NCI-H2081 (cell line): ENCODE measurements around the gene VAC14.

Experiments used
- DNase-seq, 2 experiments: peaks; one replicate each; lab custom pipeline; 2025; lab: John Stamatoyannopoulos, UW

Gene VAC14

DNA sequence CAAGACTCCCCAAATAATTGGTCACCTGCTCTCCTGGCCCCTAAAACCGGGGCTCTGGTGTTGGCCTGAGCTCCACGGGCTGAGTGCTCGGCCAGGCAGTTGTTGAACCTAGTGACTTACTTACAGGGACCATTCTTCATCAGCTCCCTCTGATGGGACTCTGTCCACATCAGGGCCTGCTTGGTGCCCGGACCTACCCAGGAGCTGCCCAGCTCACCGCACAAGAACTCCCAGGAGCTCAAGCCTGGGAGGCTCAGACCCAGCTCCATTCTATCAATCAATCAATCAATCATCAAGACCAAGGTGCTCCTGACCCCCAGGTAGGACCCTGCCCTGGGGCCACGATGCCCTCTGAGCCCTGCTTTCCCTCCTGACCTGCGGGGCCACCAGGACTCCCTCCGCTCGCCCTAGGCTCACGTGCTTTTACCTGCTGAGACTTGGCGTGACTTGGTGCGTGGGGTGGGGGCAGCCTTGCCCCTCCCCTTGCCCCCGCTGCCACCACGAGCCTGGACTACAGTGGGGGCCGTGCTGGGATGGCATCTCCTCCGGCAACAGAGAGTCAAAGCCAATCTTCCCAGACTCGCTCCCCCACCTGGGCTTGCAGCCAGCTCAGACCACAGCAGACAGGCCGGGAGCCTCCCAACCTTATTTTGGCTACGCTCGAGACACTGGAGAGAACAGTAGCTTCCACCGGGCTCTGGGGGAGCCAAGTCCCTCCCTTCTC lies 138.9 kb downstream of the VAC14 start:
- DNase-seq = no peak

DNA sequence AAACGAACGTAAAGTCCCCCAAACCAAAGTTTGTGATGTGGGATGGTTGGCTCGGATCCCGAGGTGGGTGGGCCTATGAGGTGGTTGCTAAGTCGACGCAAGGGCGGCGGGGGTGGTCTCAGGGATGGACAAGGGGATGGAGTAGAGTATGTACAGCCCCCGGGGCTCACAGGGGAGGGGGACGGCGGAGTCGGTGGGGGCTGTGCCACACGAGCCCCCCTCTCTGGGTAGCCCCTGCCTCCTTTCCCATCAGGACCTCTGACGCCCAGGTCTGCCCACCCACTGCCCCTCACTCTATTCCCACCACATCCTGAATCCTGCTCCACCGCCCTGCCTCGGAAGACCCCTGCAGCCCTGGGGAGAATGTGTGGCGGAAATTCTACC lies 139.4 kb downstream of the VAC14 start:
- no peak for DNase-seq

DNA sequence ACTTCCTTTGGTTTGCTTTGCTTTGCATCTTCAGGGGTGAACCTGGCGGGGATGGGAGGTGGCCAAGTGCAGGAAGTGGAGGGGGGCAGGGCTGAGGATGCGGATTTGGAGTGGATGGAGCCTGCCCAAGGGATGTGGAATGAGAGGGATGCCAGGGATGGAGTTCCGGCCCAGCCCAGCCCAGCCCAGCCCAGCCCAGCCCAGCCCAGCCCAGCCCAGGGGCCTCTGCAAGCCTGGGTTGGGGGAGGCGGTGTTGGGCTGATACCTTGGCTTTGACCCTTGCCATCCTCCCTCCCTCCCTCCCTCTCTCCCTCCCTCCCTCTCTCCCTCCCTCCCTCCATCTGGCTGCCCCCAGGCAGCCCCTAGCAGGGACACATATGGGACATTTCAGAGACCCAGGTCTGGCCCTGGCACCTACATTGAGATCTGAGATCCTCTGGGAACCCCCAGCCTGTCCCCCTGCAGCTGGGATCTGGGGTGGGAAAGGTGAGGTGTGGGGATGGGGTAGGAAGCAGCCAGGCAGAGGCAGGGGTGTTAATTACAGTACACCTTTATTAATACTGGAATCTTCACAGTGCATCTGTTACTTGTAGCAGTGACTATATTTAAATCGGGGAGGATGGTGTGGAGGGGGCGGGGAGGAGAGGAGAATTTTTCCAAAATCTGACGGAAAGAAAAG lies 140.1 kb downstream of the VAC14 start:
- no peak for DNase-seq

DNA sequence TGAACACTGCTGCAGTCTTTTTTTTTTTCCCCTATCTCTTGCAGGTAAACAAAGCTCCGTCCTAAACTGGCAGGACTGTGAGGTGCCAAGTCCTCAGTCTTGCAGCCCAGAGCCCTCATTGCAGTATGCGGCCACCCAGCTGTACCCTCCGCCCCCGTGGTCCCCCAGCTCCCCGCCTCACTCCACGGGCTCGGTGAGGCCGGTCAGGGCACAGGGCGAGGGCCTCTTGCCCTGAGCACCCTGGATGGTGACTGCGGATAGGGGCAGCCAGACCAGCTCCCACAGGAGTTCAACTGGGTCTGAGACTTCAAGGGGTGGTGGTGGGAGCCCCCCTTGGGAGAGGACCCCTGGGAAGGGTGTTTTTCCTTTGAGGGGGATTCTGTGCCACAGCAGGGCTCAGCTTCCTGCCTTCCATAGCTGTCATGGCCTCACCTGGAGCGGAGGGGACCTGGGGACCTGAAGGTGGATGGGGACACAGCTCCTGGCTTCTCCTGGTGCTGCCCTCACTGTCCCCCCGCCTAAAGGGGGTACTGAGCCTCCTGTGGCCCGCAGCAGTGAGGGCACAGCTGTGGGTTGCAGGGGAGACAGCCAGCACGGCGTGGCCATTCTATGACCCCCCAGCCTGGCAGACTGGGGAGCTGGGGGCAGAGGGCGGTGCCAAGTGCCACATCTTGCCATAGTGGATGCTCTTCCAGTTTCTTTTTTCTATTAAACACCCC lies 140.8 kb downstream of the VAC14 start:
- DNase-seq = no peak

DNA sequence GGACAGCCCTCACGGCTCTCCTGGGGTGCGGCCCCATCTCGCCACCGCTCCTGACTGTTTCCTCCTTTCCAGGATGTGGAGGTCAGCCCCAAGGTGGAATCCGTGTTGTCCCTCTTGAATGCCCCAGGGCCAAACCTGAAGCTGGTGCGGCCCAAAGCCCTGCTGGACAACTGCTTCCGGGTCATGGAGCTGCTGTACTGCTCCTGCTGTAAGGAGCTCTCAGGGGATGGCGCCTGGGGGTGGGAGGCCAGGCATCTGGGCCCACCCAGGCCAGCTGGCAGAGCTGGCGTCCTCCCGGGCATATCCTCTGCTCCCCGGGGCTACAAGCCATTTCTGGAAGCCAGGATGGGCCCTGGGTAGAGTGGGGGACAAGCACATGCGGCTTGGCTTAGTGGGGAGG lies 141.4 kb downstream of the VAC14 start:
- no peak for DNase-seq

DNA sequence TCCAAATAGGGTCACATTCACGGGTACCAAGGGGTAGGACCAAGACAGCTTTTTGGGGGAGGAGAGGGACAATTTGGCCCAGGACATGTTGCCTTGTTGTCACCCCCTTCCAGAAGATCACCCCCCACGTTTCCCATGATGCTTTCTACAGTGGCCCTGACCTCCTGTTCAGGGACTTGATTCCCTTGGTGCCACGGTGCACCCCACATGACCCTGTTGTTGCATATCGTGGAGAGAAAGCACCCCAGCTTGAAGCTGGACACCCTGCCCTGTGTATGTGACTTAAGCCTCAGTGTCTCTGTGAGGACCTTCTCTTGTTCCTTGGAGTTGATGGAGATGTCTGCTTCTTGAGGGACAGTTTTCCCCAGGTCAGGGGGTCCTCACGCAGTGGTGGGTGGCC lies 142.0 kb downstream of the VAC14 start:
- DNase-seq = no peak

DNA sequence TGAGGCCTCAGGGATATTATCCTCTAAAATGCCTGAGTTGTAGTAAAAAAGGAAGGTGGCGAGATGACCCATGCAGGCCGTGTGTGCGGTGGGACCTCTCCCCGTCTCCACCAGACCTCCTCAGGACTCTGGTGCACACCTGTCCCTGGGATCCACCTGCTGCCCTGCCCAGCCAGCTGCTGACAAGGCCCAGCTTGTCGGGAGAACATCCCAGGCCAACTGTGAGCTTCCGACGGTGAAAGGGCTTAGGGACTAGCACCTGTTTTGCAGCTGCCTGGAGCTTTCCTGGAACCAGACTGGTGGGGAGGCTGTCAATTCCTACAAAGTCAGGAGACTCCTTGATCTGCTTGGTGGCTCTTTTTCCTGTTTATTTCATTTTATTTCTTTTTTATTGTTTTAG lies 143.0 kb downstream of the VAC14 start:
- DNase-seq = no peak

DNA sequence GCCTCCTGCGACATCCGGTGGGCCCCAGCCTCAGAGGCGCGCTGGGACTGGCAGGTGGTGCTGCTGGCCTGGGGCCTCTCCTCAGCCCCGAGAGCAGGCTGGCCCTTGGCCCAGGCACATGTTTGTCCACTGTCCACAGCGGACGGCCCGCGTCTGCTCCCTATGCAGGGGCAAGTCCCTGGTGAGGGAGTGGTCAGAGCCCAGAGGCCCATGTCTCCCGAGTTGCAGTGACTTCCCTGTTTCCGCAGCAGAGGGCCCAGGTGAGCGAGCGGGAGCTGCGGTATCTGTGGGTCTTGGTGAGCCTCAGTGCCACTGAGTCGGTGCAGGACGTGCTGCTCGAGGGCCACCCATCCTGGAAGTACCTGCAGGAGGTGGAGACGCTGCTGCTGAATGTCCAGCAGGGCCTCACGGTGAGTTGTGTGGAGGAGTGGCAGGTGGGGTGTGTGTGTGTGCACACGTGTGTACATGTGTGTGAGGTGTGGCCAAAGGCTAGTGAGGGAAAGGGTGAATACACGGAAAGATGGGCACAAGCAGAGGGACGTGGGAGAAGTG lies 144.2 kb downstream of the VAC14 start:
- DNase-seq = no peak

DNA sequence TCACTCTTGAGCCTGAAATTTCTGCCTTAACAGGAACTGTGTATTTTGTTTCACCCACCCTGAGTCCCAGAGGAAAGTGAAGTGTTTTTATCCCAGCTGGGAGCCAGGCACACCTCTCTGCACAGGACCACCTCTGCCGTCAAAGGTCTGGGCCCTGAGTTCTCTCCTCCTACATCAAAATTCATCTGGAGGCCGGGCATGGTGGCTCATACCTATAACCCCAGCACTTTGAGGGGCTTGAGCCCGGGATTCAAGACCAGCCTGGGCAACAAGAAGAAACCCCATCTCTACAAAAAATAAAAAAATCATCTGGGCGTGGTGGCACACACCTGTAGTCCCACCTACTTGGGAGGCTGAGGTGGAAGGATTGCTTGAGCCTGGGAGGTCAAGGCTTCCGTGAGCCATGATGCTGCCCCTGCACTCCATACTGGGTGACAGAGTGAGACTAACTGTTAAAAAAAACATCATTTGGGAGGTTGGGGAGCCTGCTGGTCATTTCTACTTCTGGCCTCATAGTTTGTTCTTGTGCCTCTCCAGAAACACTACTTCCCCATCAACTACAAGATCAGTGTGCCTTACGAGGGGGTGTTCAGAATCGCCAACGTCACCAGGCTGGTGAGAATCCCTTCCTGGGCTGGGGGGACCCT lies 144.8 kb downstream of the VAC14 start:
- DNase-seq = no peak

DNA sequence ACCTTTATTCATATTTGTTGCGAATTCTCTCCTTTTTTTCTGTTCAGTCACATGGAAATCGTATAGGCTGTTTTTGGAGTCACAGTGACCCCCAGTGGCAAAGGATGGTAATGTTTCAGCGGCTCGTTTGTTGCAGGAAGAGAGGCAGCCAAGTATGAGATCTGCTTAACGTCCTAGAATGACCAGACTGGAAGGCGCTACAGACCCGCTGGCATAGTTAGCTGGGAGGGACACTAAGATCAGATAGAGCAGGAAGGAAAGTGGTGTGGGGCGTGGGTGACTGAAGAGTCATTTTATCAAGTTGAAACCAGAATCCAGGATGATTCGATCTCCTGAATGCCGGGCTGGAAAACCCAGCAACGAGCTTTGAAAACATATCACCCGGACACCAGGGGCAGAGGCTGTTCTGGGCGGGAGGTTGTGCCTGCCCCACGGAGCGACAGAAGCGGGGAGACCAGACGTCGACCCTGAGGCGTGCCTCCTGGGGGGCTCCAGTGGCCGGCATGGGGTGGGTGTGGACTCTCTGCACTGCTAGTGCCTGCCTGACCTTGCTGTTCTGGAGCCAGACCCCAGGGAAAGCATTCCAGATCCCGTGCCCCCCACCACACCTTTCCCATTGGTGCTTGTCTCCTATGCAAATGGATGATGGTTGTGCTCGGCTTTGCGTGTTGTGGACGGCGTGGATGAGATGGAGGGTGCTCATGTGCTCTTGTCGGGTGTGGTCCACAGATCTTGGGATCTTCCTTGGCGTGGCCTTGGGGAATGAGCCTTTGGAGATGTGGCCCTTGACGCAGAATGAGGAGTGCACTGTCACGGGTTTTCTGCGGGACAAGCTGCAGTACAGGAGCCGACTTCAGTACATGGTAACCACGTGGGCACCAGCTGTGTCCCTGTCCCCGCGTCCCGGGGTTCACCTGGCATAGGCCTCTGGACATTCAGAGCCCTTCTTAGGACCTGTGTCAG lies 146.9 kb downstream of the VAC14 start:
- DNase-seq = peak; percentile 60 to 76

DNA sequence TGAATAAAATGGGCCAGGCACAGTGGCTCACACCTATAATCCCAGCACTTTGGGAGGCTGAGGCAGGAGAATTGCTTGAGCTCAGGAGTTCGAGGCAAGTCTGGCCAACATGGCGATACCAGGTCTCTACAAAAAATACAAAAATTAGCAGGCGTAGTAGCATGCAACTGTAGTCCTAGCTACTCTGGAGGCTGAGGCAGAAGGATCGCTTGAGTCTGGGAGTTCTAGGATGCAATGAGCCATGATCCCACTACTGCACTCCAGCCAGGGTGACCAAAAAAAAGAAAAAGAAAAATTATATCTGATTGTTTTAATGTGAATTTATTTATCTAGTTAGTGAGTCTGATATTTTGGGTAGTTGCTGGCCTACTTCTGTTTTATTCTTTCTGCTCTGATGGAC lies 147.6 kb downstream of the VAC14 start:
- no peak for DNase-seq

DNA sequence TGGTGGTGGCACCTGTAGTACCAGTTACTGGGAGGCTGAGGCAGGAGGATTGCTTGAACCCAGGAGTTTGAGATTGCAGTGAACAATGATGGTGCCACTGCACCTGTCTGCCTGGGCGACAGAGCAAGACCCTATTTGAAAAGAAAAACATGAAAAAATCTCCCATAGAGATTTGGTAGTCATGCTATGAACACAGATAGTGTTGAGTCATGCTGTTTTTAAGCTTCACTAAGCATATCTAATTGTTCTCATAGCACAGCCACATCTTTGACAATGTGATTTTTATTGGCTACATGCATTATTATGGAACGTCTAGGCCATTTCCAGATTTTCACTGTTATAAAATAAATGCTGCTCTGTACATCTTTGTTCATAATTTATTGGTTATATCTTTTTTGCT lies 148.6 kb downstream of the VAC14 start:
- no peak for DNase-seq

DNA sequence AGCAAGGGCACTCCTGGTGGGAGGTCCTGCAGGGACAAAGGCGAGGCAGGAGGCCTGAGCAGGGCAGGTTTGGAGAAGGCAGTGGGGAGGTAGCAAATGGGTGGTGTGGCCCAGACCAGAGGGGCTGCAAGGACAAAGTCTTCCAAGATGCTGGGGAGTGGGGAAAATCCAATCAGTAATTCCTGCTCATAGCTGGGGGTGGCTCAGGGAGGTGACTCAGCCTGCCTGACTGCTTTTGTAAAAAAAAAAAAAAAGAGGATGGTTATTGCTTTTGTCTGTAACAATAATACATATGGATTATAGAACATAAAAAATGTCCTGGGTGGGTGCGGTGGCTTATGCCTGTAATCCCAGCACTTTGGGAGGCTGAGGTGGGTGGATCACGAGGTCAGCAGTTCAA lies 149.4 kb downstream of the VAC14 start:
- no peak for DNase-seq

DNA sequence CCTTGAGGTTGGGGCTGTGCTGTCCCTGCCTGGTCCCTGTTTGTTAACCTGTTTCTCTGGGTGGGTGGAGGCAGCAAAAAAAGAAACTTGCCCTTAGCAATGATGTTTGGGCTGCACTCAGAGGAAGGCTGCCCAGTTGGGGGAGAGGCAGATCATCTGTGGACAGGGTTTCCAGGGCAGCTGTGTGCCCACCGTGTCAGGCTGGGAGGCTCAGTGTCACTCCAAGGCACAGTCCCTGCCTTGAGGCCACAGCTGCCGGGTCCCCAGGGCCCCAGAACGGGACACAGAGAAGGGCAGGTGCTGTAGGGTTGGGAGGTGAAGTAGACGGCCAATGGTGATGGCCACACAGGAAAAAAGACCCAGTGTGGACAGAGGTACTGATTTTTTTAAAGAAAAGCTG lies 150.7 kb downstream of the VAC14 start:
- no peak for DNase-seq

DNA sequence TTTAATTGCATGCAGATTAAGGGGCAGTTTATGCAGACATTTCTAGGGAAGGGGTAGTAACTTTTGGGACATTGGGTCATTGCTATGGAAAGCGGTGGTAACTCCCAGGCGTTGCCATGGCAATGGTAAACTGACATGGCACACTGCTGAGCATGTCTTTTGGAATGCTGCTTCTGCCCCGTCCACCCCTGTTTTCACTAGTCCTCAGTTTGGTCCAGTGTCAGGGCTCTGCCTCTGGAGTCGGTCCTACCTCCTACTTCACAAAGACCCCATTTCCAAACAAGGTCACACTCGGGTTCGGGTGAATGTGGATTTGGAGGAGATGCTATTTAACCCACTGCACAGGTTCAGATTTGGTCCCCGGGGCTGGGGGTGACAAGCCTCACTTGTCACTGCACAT lies 151.7 kb downstream of the VAC14 start:
- DNase-seq = no peak

DNA sequence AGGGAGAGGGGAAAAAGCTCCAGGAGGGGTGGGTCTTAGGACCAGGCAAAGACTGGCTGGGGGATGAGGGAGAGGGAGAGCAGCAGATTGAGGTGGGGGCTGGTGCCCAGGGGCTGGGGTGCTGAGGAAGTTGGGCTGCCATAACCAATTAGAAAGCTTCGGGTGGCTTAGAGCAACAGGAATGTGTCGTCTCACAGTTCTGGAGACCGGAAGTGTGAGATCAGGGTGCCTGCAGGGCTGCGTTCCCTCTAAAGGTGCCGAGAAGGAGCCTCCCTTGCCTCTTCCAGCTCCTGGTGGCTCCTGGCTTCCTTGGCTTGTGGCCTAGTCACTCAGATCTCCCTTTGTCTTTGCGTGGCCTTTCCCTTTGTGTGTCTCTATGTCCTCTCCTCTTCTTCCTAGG lies 152.4 kb downstream of the VAC14 start:
- no peak for DNase-seq

DNA sequence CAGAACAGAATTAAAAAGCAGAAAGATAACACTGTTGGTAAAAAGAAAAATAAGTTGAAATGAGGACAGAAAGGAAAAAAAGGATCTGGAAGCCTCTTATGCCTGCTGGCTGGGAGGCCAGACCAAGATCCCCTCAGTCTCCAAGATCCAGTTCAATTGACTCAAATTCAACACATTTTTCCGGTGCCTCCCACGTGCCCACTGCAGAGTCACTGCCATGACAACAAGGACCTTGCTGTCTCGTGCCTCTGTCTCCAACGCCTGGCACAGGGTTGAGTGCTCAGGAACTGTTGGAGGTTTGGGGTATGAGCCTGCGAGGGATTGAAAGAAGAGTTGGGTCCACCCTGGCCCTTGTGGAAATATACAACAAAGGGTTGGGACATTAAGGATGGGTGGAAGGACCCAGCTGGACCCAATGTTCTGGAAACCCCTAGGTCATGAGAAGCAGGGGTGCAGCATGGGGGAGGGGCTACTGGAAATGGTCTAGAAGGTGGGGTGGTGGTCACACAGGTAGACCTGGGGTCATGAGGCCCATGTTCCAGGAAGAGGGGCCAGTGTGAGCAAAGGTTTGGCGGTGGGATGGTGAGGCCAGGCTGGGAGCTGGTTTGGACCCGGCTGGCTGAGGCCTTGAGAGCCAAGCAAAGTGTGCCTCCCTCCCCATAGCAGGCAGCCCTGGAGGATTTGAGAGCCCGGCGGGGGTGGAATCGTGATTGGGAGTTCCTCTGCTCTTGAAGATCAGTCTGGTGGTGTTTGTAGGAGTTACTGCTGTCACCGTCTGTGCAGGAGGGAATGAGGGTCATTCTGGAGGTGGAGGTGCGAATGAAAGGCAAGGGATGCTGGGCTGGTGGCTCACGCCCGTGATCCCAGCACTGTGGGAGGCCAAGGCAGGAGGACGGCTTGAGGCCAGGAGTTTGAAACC lies 153.3 kb downstream of the VAC14 start:
- no peak for DNase-seq

DNA sequence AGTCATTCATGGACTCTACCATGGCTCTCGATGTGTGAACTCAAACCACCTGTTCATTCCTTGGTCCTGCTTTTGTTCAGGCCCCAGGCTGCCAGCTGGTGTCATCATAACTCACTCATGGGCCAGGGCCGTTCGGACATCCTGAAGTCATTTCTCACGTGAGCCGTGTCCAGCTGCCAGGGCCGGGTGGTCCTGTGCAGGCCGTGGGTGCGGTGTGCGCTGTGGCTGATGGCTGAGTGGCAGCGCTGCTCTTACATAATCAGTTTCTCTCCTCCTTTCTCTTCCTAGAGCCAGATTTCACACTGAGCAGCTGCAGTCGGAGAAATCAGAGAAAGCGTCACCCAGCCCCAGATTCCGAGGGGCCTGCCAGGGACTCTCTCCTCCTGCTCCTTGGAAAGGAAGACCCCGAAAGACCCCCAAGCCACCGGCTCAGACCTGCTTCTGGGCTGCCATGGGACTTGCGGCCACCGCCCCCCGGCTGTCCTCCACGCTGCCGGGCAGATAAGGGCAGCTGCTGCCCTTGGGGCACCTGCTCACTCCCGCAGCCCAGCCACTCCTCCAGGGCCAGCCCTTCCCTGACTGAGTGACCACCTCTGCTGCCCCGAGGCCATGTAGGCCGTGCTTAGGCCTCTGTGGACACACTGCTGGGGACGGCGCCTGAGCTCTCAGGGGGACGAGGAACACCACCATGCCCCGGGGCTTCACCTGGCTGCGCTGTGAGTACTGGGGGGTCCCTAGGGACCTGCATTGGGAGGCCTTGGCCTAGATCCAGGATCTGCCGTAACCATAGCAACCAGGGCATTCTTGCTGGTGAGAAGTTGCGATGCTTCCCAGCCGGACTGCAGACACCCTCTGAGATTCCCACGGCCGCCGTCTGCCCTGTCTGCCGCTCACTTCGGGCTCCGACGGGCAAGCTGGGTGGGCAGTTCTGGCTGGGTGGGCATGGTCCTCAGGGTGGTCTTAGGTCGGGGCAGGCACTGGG lies 154.4 kb downstream of the VAC14 start, which contains the start of gene IL34:
Gene IL34, plus strand, starts transcription at position 300 of the 982 bp plus-strand sequence. Its CDS starts 389 bp downstream, at position 689.
- no peak for DNase-seq
